GM23338 (cell line): ENCODE measurements around the gene MRPL48. TPM values are rescaled to one million over a fixed set of nuclear protein-coding genes. Genes with fewer than 3 reads are reported as not detected.

Experiments
- ATAC-seq: fragments of 200-7000 bp; cut with Tn5 transposase; 3 replicates; pipeline ENCODE4 v1.9.1; 2020
- DNase-seq: peaks from one replicate; pipeline ENCODE4 v3.0.0-alpha.2; 2015; ENCODE audit warnings: low spot score
- H2AFZ ChIP-seq: fragments of 200-600 bp; sonication (generic); 2 replicates; pipeline ENCODE4 v1.8.0; 2016; ENCODE audit warnings: antibody characterized with exemption, mild to moderate bottlenecking, moderate library complexity
- H3F3A ChIP-seq: fragments of 200-600 bp; sonication (generic); replicated peaks from 2 replicates; pipeline ENCODE4 v1.8.0; 2017; ENCODE audit warnings: antibody characterized with exemption, mixed run types, low read depth
- H3K27ac ChIP-seq: fragments of 200-600 bp; sonication (generic); 2 replicates; pipeline ENCODE4 v1.6.1; 2016; ENCODE audit warnings: low read depth
- H3K27me3 ChIP-seq: fragments of 200-600 bp; sonication (generic); 2 replicates; pipeline ENCODE4 v1.8.0; 2016; ENCODE audit warnings: mild to moderate bottlenecking, mixed run types, moderate library complexity; ENCODE audit not compliant: insufficient read depth
- H3K36me3 ChIP-seq: fragments of 200-600 bp; sonication (generic); 2 replicates; pipeline ENCODE4 v1.8.0; 2016; ENCODE audit warnings: mild to moderate bottlenecking; ENCODE audit not compliant: insufficient read depth
- H3K4me1 ChIP-seq: fragments of 200-600 bp; sonication (generic); 2 replicates; pipeline ENCODE4 v1.8.0; 2016; ENCODE audit warnings: mild to moderate bottlenecking, moderate library complexity; ENCODE audit not compliant: insufficient read depth
- H3K4me2 ChIP-seq: fragments of 200-600 bp; sonication (generic); 2 replicates; pipeline ENCODE4 v1.7.1; 2017; ENCODE audit warnings: mixed run types
- H3K4me3 ChIP-seq: fragments of 200-600 bp; sonication (generic); 2 replicates; pipeline ENCODE4 v1.6.1; 2016; ENCODE audit warnings: mixed run types
- H3K79me2 ChIP-seq: fragments of 200-600 bp; sonication (generic); replicated peaks from 2 replicates; pipeline ENCODE4 v1.8.0; 2017; ENCODE audit warnings: mild to moderate bottlenecking; ENCODE audit not compliant: insufficient read depth
- H3K9me2 ChIP-seq: fragments of 200-600 bp; sonication (generic); 2 replicates; pipeline ENCODE4 v1.8.0; 2017; ENCODE audit not compliant: insufficient read depth
- H4K20me1 ChIP-seq: fragments of 200-600 bp; sonication (generic); replicated peaks from 2 replicates; pipeline ENCODE4 v1.8.0; 2017; ENCODE audit warnings: mild to moderate bottlenecking; ENCODE audit not compliant: insufficient read depth
- H3K27ac Mint-ChIP-seq: 2 replicates; pipeline ENCODE4 v1.8.0; 2020; ENCODE audit warnings: inconsistent platforms, mild to moderate bottlenecking, moderate library complexity, mixed read lengths
- H3K27me3 Mint-ChIP-seq: 3 replicates; pipeline ENCODE4 v1.8.0; 2022; ENCODE audit warnings: low read depth, mild to moderate bottlenecking, moderate library complexity, mixed read lengths, inconsistent platforms; ENCODE audit not compliant: insufficient read depth, poor library complexity
- H3K36me3 Mint-ChIP-seq: 3 replicates; pipeline ENCODE4 v1.8.0; 2021; ENCODE audit warnings: low read depth, mild to moderate bottlenecking, inconsistent platforms, moderate library complexity, mixed read lengths
- H3K4me1 Mint-ChIP-seq: 3 replicates; pipeline ENCODE4 v1.8.0; 2020; ENCODE audit warnings: mild to moderate bottlenecking, inconsistent platforms, mixed read lengths
- H3K4me3 Mint-ChIP-seq: 3 replicates; pipeline ENCODE4 v1.8.0; 2021; ENCODE audit warnings: moderate library complexity, mild to moderate bottlenecking, inconsistent platforms, mixed read lengths
- H3K9me3 Mint-ChIP-seq: 3 replicates; pipeline ENCODE4 v1.8.0; 2020; ENCODE audit warnings: moderate library complexity, mild to moderate bottlenecking, inconsistent platforms, mixed read lengths
- CREB1 ChIP-seq: fragments of 250-450 bp; sonication (Bioruptor Pico); IDR thresholded peaks from 2 replicates; pipeline ENCODE4 v1.5.0; 2020; ENCODE audit warnings: low read depth, mild to moderate bottlenecking, moderate library complexity
- ETS1 ChIP-seq: IDR thresholded peaks from 2 replicates; pipeline ENCODE4 v1.6.1; 2016; ENCODE audit warnings: antibody characterized with exemption
- EZH2 ChIP-seq: fragments of 200-600 bp; sonication (generic); IDR thresholded peaks from one replicate; pipeline ENCODE4 v1.8.0; 2017; ENCODE audit warnings: antibody characterized with exemption, mild to moderate bottlenecking, low read depth; ENCODE audit not compliant: unreplicated experiment
- EZH2phosphoT487 ChIP-seq: fragments of 200-600 bp; sonication (generic); IDR thresholded peaks from one replicate; pipeline ENCODE4 v1.8.1; 2018; ENCODE audit warnings: antibody characterized with exemption; ENCODE audit not compliant: unreplicated experiment
- JUNB ChIP-seq: IDR thresholded peaks from one replicate; pipeline ENCODE4 v1.6.1; 2016; ENCODE audit warnings: antibody characterized with exemption; ENCODE audit not compliant: unreplicated experiment
- NANOG ChIP-seq: IDR thresholded peaks from 2 replicates; pipeline ENCODE4 v1.6.1; 2016; ENCODE audit warnings: antibody characterized with exemption, borderline replicate concordance
- POLR2AphosphoS5 ChIP-seq: IDR thresholded peaks from 2 replicates; pipeline ENCODE4 v1.6.1; 2016; ENCODE audit warnings: antibody characterized with exemption, low read depth
- STAT1 ChIP-seq: IDR thresholded peaks from one replicate; pipeline ENCODE4 v1.6.1; 2016; ENCODE audit warnings: antibody characterized with exemption; ENCODE audit not compliant: unreplicated experiment
- ZNF114 ChIP-seq: fragments of 250-450 bp; sonication (Bioruptor Pico); IDR thresholded peaks from 2 replicates; pipeline ENCODE4 v1.5.0; 2020; ENCODE audit warnings: mild to moderate bottlenecking, moderate library complexity
- ZNF331 ChIP-seq: fragments of 250-450 bp; sonication (Bioruptor Pico); IDR thresholded peaks from 2 replicates; pipeline ENCODE4 v1.5.0; 2020; ENCODE audit warnings: low read depth, mild to moderate bottlenecking, moderate library complexity
- polyA plus RNA-seq: library from polyadenylated mRNA; unstranded; fragments of >200 nt; fragmentation: Nextera tagmentation; extraction: Ambion mirVana; gene quantifications from 2 replicates; pipeline ENCODE4 v1.2.1, GENCODE V29; 2016
- total RNA-seq: library from RNA; depleted of rRNA; stranded (reverse); fragments of >200 nt; shearing (Covaris generic); gene quantifications from 2 replicates; pipeline ENCODE4 v1.2.3, GENCODE V29; 2014
- TF ChIP-seq, protein P1 (sequence below), 2 experiments: fragments of 200-600 bp in 1 of 2; sonication (generic) in 1 of 2; conservative IDR thresholded peaks; 2 replicates each; pipeline versions ENCODE4 v1.5.1 to v1.6.1; 2016 to 2017; ENCODE audit warnings: antibody characterized with exemption in 2 of 2, low read depth in 2 of 2, mild to moderate bottlenecking in 2 of 2, moderate library complexity in 1 of 2
- TF ChIP-seq, protein P2 (sequence below): fragments of 250-450 bp; sonication (Bioruptor Pico); IDR thresholded peaks from 2 replicates; pipeline ENCODE4 v1.5.0; 2020; ENCODE audit warnings: mild to moderate bottlenecking, moderate library complexity

The MRPL48 gene
- total and polyA plus RNA-seq, 2 experiments from 2014 or later = 24.1 to 103 TPM

DNA sequence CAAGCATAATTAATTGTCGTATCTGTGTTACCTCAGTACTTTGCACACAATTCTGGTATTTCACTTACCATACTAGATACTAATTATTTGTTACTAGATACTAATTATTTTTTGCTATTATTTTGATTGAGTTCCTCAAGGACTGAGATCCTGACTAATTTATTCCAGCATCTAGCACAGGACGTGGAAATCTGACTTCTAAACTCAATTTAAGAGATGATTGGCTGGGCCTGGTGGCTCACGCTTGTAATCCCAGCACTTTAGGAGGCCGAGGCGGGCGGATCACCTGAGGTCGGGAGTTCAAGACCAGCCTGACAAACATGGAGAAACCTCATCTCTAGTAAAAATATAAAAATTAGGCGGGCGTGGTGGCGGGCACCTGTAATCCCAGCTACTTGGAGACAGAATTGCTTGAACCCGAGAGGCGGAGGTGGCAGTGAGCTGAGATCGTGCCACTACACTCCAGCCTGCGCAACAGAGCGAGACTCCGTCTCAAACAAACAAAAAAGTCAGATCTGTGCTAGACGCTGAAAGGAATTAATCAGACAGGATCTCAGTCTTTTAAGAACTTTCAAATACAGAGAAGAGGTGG lies 527 bp upstream of the MRPL48 start (continued):
- TF ChIP-seq ETS1 (no peak), JUNB (no peak), EZH2phosphoT487 (no peak)

DNA sequence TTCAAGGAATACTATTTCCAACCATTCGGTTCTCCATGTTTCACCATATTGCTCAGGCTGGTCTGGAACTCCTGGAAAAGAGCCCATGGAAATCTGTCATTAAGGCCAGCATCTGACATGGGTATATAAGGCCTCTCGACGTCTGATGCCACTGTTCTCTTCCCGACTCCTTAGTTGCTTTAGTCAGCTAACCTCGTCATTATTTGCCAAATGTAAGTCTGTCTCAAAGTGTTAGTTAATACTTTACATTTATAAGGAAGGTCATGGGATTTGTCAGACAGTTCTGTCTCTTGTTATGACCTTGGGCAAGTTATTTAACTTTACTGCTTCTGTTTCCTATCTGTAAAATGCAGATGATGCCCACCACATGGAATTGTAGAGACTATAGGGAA lies 1.6 kb downstream of the MRPL48 start:
- H3K36me3 Mint-ChIP-seq = peaks cover 3% of the 10 kb centered on the region; the same call in 2 of the 3 replicates
- no peak overlapping the region for H2AFZ ChIP-seq
- H3K79me2 ChIP-seq = peaks cover 17% of the 10 kb centered on the region
- no peak overlapping the region for H3K27ac Mint-ChIP-seq
- ATAC-seq = no peak
- no peaks in the 10 kb centered on the region for H3K27me3 ChIP-seq
- no peak overlapping the region; the same call in 1 of the 2 replicates for H3K4me3 ChIP-seq
- no peaks in the 10 kb centered on the region; the same call in 1 of the 2 replicates for H4K20me1 ChIP-seq
- no peak overlapping the region for H3K4me2 ChIP-seq
- no peak overlapping the region for H3K4me3 Mint-ChIP-seq
- no peaks in the 10 kb centered on the region for H3K9me2 ChIP-seq
- no peak for DNase-seq
- H3K4me1 ChIP-seq = peaks cover 3% of the 10 kb centered on the region; the same call in 1 of the 2 replicates
- no peaks in the 10 kb centered on the region for H3K36me3 ChIP-seq
- H3K27ac ChIP-seq = peak overlapping the region; percentile 67
- H3K27me3 Mint-ChIP-seq = peaks cover 4% of the 10 kb centered on the region
- 0 out of 2 replicates have a peak, but pooled peaks cover 5% of the 10 kb centered on the region for H3F3A ChIP-seq
- H3K4me1 Mint-ChIP-seq = peaks cover 7% of the 10 kb centered on the region
- no peaks in the 10 kb centered on the region for H3K9me3 Mint-ChIP-seq
- TF ChIP-seq CREB1 (CRISPR knock-in tag) (no peak), ZNF114 (no peak), POLR2AphosphoS5 (no peak), ZNF331 (CRISPR knock-in tag) (no peak), STAT1 (no peak), EZH2phosphoT487 (no peak), EZH2 (no peak), ETS1 (no peak), NANOG (no peak), JUNB (no peak)
- TF ChIP-seq, protein P1, sequence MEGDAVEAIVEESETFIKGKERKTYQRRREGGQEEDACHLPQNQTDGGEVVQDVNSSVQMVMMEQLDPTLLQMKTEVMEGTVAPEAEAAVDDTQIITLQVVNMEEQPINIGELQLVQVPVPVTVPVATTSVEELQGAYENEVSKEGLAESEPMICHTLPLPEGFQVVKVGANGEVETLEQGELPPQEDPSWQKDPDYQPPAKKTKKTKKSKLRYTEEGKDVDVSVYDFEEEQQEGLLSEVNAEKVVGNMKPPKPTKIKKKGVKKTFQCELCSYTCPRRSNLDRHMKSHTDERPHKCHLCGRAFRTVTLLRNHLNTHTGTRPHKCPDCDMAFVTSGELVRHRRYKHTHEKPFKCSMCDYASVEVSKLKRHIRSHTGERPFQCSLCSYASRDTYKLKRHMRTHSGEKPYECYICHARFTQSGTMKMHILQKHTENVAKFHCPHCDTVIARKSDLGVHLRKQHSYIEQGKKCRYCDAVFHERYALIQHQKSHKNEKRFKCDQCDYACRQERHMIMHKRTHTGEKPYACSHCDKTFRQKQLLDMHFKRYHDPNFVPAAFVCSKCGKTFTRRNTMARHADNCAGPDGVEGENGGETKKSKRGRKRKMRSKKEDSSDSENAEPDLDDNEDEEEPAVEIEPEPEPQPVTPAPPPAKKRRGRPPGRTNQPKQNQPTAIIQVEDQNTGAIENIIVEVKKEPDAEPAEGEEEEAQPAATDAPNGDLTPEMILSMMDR (conservative IDR thresholded peaks at IDR 0.05; ENCODE audit: low read depth in 2 of 2) = no peak
- TF ChIP-seq, protein P2, sequence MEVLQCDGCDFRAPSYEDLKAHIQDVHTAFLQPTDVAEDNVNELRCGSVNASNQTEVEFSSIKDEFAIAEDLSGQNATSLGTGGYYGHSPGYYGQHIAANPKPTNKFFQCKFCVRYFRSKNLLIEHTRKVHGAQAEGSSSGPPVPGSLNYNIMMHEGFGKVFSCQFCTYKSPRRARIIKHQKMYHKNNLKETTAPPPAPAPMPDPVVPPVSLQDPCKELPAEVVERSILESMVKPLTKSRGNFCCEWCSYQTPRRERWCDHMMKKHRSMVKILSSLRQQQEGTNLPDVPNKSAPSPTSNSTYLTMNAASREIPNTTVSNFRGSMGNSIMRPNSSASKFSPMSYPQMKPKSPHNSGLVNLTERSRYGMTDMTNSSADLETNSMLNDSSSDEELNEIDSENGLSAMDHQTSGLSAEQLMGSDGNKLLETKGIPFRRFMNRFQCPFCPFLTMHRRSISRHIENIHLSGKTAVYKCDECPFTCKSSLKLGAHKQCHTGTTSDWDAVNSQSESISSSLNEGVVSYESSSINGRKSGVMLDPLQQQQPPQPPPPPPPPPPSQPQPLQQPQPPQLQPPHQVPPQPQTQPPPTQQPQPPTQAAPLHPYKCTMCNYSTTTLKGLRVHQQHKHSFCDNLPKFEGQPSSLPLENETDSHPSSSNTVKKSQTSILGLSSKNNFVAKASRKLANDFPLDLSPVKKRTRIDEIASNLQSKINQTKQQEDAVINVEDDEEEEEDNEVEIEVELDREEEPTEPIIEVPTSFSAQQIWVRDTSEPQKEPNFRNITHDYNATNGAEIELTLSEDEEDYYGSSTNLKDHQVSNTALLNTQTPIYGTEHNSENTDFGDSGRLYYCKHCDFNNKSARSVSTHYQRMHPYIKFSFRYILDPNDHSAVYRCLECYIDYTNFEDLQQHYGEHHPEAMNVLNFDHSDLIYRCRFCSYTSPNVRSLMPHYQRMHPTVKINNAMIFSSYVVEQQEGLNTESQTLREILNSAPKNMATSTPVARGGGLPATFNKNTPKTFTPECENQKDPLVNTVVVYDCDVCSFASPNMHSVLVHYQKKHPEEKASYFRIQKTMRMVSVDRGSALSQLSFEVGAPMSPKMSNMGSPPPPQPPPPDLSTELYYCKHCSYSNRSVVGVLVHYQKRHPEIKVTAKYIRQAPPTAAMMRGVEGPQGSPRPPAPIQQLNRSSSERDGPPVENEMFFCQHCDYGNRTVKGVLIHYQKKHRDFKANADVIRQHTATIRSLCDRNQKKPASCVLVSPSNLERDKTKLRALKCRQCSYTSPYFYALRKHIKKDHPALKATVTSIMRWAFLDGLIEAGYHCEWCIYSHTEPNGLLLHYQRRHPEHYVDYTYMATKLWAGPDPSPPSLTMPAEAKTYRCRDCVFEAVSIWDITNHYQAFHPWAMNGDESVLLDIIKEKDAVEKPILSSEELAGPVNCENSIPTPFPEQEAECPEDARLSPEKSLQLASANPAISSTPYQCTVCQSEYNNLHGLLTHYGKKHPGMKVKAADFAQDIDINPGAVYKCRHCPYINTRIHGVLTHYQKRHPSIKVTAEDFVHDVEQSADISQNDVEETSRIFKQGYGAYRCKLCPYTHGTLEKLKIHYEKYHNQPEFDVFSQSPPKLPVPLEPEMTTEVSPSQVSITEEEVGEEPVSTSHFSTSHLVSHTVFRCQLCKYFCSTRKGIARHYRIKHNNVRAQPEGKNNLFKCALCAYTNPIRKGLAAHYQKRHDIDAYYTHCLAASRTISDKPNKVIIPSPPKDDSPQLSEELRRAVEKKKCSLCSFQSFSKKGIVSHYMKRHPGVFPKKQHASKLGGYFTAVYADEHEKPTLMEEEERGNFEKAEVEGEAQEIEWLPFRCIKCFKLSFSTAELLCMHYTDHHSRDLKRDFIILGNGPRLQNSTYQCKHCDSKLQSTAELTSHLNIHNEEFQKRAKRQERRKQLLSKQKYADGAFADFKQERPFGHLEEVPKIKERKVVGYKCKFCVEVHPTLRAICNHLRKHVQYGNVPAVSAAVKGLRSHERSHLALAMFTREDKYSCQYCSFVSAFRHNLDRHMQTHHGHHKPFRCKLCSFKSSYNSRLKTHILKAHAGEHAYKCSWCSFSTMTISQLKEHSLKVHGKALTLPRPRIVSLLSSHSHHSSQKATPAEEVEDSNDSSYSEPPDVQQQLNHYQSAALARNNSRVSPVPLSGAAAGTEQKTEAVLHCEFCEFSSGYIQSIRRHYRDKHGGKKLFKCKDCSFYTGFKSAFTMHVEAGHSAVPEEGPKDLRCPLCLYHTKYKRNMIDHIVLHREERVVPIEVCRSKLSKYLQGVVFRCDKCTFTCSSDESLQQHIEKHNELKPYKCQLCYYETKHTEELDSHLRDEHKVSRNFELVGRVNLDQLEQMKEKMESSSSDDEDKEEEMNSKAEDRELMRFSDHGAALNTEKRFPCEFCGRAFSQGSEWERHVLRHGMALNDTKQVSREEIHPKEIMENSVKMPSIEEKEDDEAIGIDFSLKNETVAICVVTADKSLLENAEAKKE (CRISPR knock-in tag) = no peak
